Measurements from ENCODE around the gene ORM2.

DNA sequence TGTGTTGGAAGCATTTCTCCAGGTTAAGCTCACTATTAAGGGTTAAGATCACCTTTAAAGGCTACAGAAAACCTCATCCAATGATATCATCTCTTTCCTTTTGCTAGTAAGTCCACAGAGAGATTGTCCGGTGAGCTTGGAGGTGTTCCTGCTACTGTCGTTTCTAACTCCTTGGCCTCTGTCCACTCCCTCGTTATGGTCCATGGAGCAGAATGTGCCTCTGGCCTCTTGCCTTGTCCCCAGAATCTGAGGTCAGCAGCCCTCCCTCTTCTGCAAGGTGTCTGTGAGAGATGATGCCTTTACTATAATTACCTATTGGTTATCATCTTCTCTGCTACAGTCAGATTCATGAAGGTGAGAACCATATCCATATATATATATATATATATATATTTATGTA is 15.0 kb downstream of the ORM2 start:
- TF ChIP-seq, protein P1, sequence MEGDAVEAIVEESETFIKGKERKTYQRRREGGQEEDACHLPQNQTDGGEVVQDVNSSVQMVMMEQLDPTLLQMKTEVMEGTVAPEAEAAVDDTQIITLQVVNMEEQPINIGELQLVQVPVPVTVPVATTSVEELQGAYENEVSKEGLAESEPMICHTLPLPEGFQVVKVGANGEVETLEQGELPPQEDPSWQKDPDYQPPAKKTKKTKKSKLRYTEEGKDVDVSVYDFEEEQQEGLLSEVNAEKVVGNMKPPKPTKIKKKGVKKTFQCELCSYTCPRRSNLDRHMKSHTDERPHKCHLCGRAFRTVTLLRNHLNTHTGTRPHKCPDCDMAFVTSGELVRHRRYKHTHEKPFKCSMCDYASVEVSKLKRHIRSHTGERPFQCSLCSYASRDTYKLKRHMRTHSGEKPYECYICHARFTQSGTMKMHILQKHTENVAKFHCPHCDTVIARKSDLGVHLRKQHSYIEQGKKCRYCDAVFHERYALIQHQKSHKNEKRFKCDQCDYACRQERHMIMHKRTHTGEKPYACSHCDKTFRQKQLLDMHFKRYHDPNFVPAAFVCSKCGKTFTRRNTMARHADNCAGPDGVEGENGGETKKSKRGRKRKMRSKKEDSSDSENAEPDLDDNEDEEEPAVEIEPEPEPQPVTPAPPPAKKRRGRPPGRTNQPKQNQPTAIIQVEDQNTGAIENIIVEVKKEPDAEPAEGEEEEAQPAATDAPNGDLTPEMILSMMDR (IDR thresholded peaks at IDR 0.05), result no peak
- TF ChIP-seq POLR2A (IDR thresholded peaks at IDR 0.05), result no peak
